Activated CD8-positive, alpha-beta T cell treated with anti-CD3 and anti-CD28 coated beads for 36 hours (primary cell): ENCODE measurements around the gene LRRC7. TPM values are rescaled to one million over a fixed set of nuclear protein-coding genes. Genes with fewer than 3 reads are reported as not detected.
"Not testable (repeated sequence)": the region's sequence is repeated elsewhere in the genome, so short reads cannot be mapped to it uniquely, and the experiment has no call there.

ENCODE experiments used
- ATAC-seq: fragments of 200-7000 bp; cut with Tn5 transposase; one replicate; pipeline ENCODE4 v1.10.0; 2021; ENCODE audit warnings: mild to moderate bottlenecking, moderate library complexity
- CTCF ChIA-PET: fragments of 350-600 bp; sonication (Branson Sonifier 250); formaldehyde crosslinking; loops from one replicate; lab custom pipeline; 2021; ENCODE audit warnings: antibody characterized with exemption; lab: Charles Lee
- POLR2A ChIA-PET: fragments of 350-600 bp; sonication (Branson Sonifier 250); formaldehyde crosslinking; loops from one replicate; lab custom pipeline; 2021; ENCODE audit warnings: antibody characterized with exemption; lab: Charles Lee
- DNase-seq: peaks from one replicate; pipeline ENCODE4 v3.0.0-alpha.2; 2020
- H3K27ac Mint-ChIP-seq: one replicate; pipeline ENCODE4 v1.8.0; 2021; ENCODE audit warnings: mild to moderate bottlenecking, mixed read lengths
- H3K27me3 Mint-ChIP-seq: one replicate; pipeline ENCODE4 v1.8.0; 2021; ENCODE audit warnings: mixed read lengths
- H3K36me3 Mint-ChIP-seq: one replicate; pipeline ENCODE4 v1.8.0; 2021; ENCODE audit warnings: low read depth, mixed read lengths
- H3K4me1 Mint-ChIP-seq: one replicate; pipeline ENCODE4 v1.8.0; 2021; ENCODE audit warnings: low read depth, mixed read lengths
- H3K4me3 Mint-ChIP-seq: one replicate; pipeline ENCODE4 v1.8.0; 2021; ENCODE audit warnings: mild to moderate bottlenecking, moderate library complexity, mixed read lengths
- H3K9me3 Mint-ChIP-seq: one replicate; pipeline ENCODE4 v1.8.0; 2021; ENCODE audit warnings: mixed read lengths
- intact Hi-C: fragments of 100-400 bp; cut with micrococcal nuclease; formaldehyde crosslinking; loops from one replicate; pipeline ENCODE4 v1.10.0; 2022
- total RNA-seq, 2 experiments: library from RNA; stranded (reverse); gene quantifications; one replicate each; pipeline ENCODE4 v1.2.3, GENCODE V29; 2021
- TF ChIP-seq, protein P1 (sequence below): fragments of 200-600 bp; IDR thresholded peaks from one replicate; pipeline ENCODE4 v1.8.0; 2022; ENCODE audit warnings: antibody characterized with exemption, mild to moderate bottlenecking

The LRRC7 gene
- total RNA-seq, 2 experiments from 2014 or later: 0.27 to 0.29 TPM

DNA sequence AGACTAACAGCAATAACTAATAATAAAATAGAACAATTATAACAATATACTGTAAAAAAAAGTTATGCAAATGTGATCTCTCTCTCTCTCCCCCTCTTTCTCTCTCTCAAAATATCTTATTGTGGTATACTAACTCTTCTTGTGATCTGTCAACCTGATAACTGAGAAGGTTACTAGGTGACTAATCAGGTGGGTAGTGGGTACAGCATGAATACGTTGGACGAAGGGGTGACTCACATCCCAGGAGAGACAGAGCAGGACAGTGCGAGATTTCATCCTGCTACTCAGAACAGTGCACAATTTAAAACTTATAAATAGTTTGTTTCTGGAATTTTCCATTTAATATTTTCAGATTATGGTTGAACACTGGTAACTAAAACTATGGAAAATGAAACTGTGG lies 380.1 kb downstream of the LRRC7 start:
- ATAC-seq (no peak), DNase-seq (no peak)
- Mint-ChIP-seq H3K4me3 (no peak overlapping the region), H3K27ac (no peak overlapping the region), H3K27me3 (no peaks in the 10 kb centered on the region), H3K4me1 (no peaks in the 10 kb centered on the region), H3K9me3 (peaks cover 5% of the 10 kb centered on the region), H3K36me3 (no peaks in the 10 kb centered on the region)
- TF ChIP-seq, protein P1, sequence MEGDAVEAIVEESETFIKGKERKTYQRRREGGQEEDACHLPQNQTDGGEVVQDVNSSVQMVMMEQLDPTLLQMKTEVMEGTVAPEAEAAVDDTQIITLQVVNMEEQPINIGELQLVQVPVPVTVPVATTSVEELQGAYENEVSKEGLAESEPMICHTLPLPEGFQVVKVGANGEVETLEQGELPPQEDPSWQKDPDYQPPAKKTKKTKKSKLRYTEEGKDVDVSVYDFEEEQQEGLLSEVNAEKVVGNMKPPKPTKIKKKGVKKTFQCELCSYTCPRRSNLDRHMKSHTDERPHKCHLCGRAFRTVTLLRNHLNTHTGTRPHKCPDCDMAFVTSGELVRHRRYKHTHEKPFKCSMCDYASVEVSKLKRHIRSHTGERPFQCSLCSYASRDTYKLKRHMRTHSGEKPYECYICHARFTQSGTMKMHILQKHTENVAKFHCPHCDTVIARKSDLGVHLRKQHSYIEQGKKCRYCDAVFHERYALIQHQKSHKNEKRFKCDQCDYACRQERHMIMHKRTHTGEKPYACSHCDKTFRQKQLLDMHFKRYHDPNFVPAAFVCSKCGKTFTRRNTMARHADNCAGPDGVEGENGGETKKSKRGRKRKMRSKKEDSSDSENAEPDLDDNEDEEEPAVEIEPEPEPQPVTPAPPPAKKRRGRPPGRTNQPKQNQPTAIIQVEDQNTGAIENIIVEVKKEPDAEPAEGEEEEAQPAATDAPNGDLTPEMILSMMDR: no peak
- POLR2A ChIA-PET: no interaction called here
- CTCF ChIA-PET: no interaction called here
- intact Hi-C loops: no loop called here

DNA sequence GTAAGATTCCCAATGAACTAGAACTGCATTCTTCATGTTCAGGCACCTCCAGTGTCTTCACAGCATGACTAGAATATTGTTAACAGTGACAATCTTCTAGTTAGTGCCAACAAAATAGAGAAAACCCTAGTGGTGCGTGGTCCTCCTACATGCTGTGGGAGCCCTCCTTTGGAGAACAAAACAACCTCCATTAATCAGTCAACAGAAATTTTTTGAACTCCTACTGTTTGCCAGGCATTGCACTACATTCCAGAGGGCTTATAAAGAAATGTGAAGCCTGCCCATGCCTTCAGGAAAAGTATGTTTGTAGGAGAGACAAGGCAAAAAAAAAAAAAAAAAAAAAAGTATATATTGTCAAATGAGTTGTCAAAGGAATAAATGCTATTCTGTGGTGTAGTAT lies 385.0 kb downstream of the LRRC7 start:
- Mint-ChIP-seq H3K36me3 (no peaks in the 10 kb centered on the region), H3K4me3 (no peak overlapping the region), H3K4me1 (no peaks in the 10 kb centered on the region), H3K27ac (no peak overlapping the region), H3K9me3 (no peaks in the 10 kb centered on the region), H3K27me3 (no peaks in the 10 kb centered on the region)
- no peak for ATAC-seq
- POLR2A ChIA-PET: no interaction called here
- intact Hi-C loops: no loop called here
- DNase-seq: no peak
- CTCF ChIA-PET: no interaction called here
- TF ChIP-seq, protein P1: no peak

DNA sequence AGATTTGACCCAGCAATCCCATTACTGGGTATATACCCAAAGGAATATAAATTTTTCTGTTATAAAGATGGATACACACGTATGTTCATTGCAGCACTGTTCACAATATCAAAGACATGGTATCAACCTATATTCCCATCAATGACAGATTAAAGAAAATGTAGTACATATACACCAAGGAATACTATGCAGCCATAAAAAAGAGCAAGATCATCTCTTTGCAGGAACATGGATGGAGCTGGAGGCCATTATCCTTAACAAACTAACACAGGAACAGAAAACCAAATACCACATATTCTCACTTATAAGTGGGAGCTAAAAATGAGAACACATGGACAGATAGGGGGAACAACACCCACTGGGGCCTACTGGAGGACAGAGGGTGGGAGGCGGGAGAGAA lies 394.7 kb downstream of the LRRC7 start:
- POLR2A ChIA-PET, H3K27ac Mint-ChIP-seq, H3K36me3 Mint-ChIP-seq, H3K27me3 Mint-ChIP-seq, DNase-seq, intact Hi-C loops, ATAC-seq, H3K4me3 Mint-ChIP-seq, CTCF ChIA-PET, H3K9me3 Mint-ChIP-seq, H3K4me1 Mint-ChIP-seq: not testable (repeated sequence)

DNA sequence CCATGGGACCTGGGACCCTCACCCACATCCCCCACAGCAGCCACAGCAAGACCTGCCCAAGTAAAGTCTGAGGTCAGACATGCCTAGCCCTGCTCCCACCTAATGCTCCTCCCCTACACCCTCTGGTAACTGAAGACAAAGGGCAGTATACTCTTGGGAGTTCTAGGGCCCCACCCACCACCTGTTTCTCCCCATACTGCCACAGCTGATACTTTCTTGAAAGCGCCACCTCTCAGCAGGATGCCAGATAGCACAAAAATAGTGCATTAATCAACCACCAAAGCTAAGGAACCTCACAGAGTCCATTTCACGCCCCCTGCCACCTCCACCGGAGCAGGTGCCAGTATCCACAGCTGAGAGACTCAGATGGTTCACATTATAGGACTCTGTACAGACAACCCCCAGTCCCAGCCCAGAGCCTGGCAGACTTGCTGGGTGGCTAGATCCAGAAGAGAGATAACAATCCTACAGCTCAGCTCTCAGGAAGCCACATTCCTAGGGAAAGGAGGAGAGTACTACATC lies 399.6 kb downstream of the LRRC7 start:
- ATAC-seq (no peak), DNase-seq (no peak)
- Mint-ChIP-seq H3K27me3 (no peaks in the 10 kb centered on the region), H3K36me3 (no peaks in the 10 kb centered on the region), H3K4me3 (no peak overlapping the region), H3K9me3 (no peaks in the 10 kb centered on the region), H3K27ac (no peak overlapping the region), H3K4me1 (no peaks in the 10 kb centered on the region)
- CTCF ChIA-PET: no interaction called here
- TF ChIP-seq, protein P1: no peak
- POLR2A ChIA-PET: no interaction called here
- intact Hi-C loops: no loop called here

DNA sequence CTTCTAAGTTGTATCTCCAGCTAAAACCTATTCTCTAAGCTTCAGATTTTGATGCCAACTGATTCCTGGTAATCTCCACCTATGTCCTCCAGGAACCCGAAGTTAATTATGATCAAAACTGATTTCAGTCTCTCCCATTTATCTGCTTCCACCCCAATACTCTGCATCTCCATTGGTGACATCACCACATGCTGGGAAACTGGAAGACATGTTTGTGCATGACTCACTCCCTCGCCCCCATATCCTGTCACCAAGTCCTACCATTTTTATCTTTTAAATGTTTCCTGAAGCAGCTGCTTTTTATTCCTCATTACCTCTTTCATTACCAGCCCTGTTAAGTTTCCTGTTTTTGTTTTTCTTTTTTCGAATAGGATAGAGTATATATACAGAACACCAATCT lies 409.2 kb downstream of the LRRC7 start:
- no peaks in the 10 kb centered on the region for H3K36me3 Mint-ChIP-seq
- intact Hi-C loops: no loop called here
- ATAC-seq (no peak), DNase-seq (no peak)
- CTCF ChIA-PET: no interaction called here
- TF ChIP-seq, protein P1: no peak
- H3K9me3 Mint-ChIP-seq: peaks cover 4% of the 10 kb centered on the region
- H3K4me1 Mint-ChIP-seq: no peaks in the 10 kb centered on the region
- H3K4me3 Mint-ChIP-seq: no peak overlapping the region
- POLR2A ChIA-PET: no interaction called here
- H3K27ac Mint-ChIP-seq: no peak overlapping the region
- H3K27me3 Mint-ChIP-seq: no peaks in the 10 kb centered on the region

DNA sequence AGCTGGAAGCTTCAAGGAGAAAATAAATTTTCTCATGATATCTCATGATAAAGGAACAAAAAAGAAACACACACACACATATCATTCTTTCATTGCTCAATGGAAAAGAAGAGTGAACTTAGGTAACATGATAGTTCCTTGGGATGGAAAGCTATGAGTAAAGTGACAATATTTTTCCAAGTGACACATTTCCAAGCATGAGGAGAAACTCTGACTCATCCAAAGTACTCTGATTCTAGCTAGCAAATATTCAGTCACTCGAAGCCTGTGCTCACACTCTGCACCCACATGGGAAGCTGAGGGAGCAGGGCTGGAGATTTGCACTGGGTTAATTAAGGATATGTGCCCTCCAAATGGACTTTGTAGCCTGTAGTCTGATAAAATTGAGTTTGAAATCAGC lies 415.3 kb downstream of the LRRC7 start:
- Mint-ChIP-seq H3K9me3 (peaks cover 4% of the 10 kb centered on the region), H3K27me3 (no peaks in the 10 kb centered on the region), H3K4me1 (no peaks in the 10 kb centered on the region), H3K36me3 (no peaks in the 10 kb centered on the region), H3K27ac (no peak overlapping the region), H3K4me3 (no peak overlapping the region)
- ChIA-PET POLR2A (no interaction called here), CTCF (no interaction called here)
- no peak for DNase-seq
- intact Hi-C loops: no loop called here
- no peak for ATAC-seq
- TF ChIP-seq, protein P1: no peak
